GM23338 (cell line): ENCODE results near the gene BTRC.
A peak's percentile ranks its signal among the peaks of the same experiment; 100 is the strongest.

Experiments used
- CREB1 ChIP-seq: fragments of 250-450 bp; sonication (Bioruptor Pico); IDR thresholded peaks from 2 replicates; pipeline ENCODE4 v1.5.0; 2020; ENCODE audit warnings: low read depth, mild to moderate bottlenecking, moderate library complexity
- EZH2 ChIP-seq: fragments of 200-600 bp; sonication (generic); IDR thresholded peaks from one replicate; pipeline ENCODE4 v1.8.0; 2017; ENCODE audit warnings: antibody characterized with exemption, mild to moderate bottlenecking, low read depth; ENCODE audit not compliant: unreplicated experiment
- EZH2phosphoT487 ChIP-seq: fragments of 200-600 bp; sonication (generic); IDR thresholded peaks from one replicate; pipeline ENCODE4 v1.8.1; 2018; ENCODE audit warnings: antibody characterized with exemption; ENCODE audit not compliant: unreplicated experiment
- TF ChIP-seq, protein P1 (sequence below), 2 experiments: fragments of 200-600 bp in 1 of 2; sonication (generic) in 1 of 2; conservative IDR thresholded peaks; 2 replicates each; pipeline versions ENCODE4 v1.5.1 to v1.6.1; 2016 to 2017; ENCODE audit warnings: antibody characterized with exemption in 2 of 2, low read depth in 2 of 2, mild to moderate bottlenecking in 2 of 2, moderate library complexity in 1 of 2

GRCh38 chr10:101311185-101312066 is 42.5 kb upstream of the BTRC start:
- peak; percentile 42 for TF ChIP-seq CREB1 (CRISPR knock-in tag)
- TF ChIP-seq, protein P1, sequence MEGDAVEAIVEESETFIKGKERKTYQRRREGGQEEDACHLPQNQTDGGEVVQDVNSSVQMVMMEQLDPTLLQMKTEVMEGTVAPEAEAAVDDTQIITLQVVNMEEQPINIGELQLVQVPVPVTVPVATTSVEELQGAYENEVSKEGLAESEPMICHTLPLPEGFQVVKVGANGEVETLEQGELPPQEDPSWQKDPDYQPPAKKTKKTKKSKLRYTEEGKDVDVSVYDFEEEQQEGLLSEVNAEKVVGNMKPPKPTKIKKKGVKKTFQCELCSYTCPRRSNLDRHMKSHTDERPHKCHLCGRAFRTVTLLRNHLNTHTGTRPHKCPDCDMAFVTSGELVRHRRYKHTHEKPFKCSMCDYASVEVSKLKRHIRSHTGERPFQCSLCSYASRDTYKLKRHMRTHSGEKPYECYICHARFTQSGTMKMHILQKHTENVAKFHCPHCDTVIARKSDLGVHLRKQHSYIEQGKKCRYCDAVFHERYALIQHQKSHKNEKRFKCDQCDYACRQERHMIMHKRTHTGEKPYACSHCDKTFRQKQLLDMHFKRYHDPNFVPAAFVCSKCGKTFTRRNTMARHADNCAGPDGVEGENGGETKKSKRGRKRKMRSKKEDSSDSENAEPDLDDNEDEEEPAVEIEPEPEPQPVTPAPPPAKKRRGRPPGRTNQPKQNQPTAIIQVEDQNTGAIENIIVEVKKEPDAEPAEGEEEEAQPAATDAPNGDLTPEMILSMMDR (conservative IDR thresholded peaks at IDR 0.05; ENCODE audit: low read depth in 2 of 2) = no peak
- TF ChIP-seq EZH2 = no peak
- no peak for TF ChIP-seq EZH2phosphoT487
